Gastroesophageal sphincter (tissue), 3 donors: ENCODE data around the gene ATP5F1E.

ENCODE experiments used
- CTCF ChIP-seq, 4 experiments: fragments of 200-600 bp in 2 of 4; fragments of 450-650 bp in 2 of 4; sonication (generic) in 1 of 4; IDR thresholded peaks; one replicate each; pipeline ENCODE4 v1.5.1; 2017 to 2019; ENCODE audit warnings: antibody characterized with exemption in 4 of 4, mild to moderate bottlenecking in 2 of 4, moderate library complexity in 2 of 4
- EP300 ChIP-seq: sonication (generic); formaldehyde crosslinking; IDR thresholded peaks from one replicate; pipeline ENCODE4 v1.6.1; 2017; ENCODE audit warnings: antibody characterized with exemption, mild to moderate bottlenecking
- POLR2A ChIP-seq, 2 donors: fragments of 450-650 bp; IDR thresholded peaks; one replicate each; pipeline ENCODE4 v1.6.1; 2017; ENCODE audit warnings: antibody characterized with exemption in 2 of 2, mild to moderate bottlenecking in 2 of 2, moderate library complexity in 1 of 2
- POLR2AphosphoS5 ChIP-seq: sonication (generic); formaldehyde crosslinking; IDR thresholded peaks from one replicate; pipeline ENCODE4 v1.6.1; 2017; ENCODE audit warnings: antibody characterized with exemption

- TF ChIP-seq CTCF (IDR thresholded peaks at IDR 0.05) = no peak
- TF ChIP-seq POLR2A (IDR thresholded peaks at IDR 0.05) = no peak
- TF ChIP-seq POLR2AphosphoS5 = no peak
- TF ChIP-seq EP300 = no peak
These were observed 12.2 kb upstream of the ATP5F1E start for GRCh38 chr20:59044295-59044694.
